ENCODE measurements around the gene SPSB1. TPM values are rescaled to one million over a fixed set of nuclear protein-coding genes. Genes with fewer than 3 reads are reported as not detected.

Gene SPSB1
- total and polyA plus RNA-seq, 10 of the 15 experiments (the other 5 are each of a cell fraction or from before 2014, with no cell fraction given), result 0.02 to 2.0 (median 0.90) TPM; not detected in 1

DNA sequence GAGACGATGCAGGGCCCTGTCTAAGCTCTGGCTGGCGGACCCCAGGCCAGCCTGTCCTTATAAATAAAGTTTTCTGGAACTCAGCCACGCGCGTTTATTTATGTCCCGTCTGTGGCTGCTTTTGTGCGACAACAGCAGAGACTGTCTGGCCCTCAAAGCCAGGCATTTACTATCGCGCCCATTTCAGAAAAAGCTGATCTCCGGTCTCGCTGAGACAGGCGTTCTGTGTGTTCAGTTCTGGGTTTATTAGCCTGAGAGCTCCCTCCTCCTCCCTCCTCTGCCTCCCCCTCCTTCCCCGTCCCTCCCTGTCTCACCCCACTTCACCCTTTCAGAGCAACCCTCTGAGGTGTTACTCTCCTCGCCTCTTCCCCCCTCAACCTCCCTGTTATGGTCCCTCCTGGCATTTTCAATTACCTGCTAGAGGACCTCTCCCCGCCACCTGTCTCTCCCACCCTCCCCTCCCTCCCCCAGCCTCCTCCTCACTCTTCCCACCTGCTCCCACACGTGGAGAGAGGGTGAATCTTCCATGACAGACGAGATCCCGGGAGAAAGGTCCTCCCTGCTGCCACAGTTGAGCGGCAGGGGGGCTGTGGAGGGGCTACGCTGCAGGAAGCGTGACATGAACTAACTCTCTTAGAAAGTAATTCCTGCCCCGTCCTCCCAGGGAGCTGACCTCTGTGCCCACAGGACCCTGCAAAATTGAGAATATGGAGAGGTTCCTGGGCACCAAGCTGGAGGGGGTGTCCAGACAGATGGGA is 59.9 kb downstream of the SPSB1 start:
- RAD21 ChIA-PET (ENCODE audit: unreplicated experiment), result interaction anchor here (0.9 kb wide), 1 partner anchor 105 kb away, joined by 3 read pairs; no protein-coding TSS in a partner anchor
- SMC1A ChIA-PET (ENCODE audit: uncharacterized antibody, unreplicated experiment), result interaction anchor here (1.0 kb wide), 1 partner anchor 58 kb away, joined by 4 read pairs; no protein-coding TSS in a partner anchor
- POLR2A ChIA-PET, result no interaction called here

DNA sequence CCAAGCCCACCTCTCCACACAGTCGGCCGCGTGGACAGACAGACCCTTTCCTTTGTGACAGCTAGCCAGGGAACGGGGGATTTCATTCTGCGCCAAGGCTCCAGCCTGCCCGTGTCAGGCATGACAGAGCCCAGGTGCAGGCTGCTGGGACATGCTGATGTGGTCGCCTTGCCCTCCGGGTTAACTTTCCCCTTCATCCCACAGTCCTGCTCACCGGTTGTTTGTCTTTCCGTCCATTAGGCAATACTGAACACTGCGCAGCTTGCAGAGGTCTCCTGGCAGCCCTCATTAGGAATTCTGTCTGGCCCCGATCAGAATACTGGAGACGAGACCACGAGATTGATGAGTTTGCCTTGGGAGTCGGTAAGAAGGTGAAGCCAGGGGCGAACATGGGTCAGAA is 62.8 kb downstream of the SPSB1 start:
- Histone ChIP-seq H3K27ac (ENCODE audit: control insufficient read depth, insufficient read depth) (no peak overlapping the region), H3K27me3 (replicated peaks in 1 of 2; ENCODE audit: control insufficient read depth in 2 of 2, insufficient read depth in 2 of 2, low read length in 1 of 2) (no peaks in the 10 kb centered on the region), H3K4me3 (no peak overlapping the region), H3K4me2 (ENCODE audit: control insufficient read depth, insufficient read depth) (no peak overlapping the region), H3K4me1 (ENCODE audit: control insufficient read depth, insufficient read depth, low read length) (no peaks in the 10 kb centered on the region), H3K9me3 (replicated peaks; ENCODE audit: control insufficient read depth, insufficient read depth, low read length) (no peaks in the 10 kb centered on the region), H2AFZ (ENCODE audit: control insufficient read depth, low read depth, low read length) (no peak overlapping the region), H3K9ac (ENCODE audit: control insufficient read depth, insufficient read depth, low read length) (no peak overlapping the region), H4K20me1 (ENCODE audit: control insufficient read depth, insufficient read depth) (no peaks in the 10 kb centered on the region), H3K36me3 (ENCODE audit: control insufficient read depth in 2 of 2, insufficient read depth in 2 of 2, low read length in 1 of 2) (no peaks in the 10 kb centered on the region), H3K79me2 (ENCODE audit: control insufficient read depth, insufficient read depth, low read length) (no peaks in the 10 kb centered on the region)
- SMC1A ChIA-PET (ENCODE audit: uncharacterized antibody, unreplicated experiment), result no interaction called here
- no peak for TF ChIP-seq CHD2 (IDR thresholded peaks at IDR 0.05; ENCODE audit: borderline replicate concordance, low read depth, low read length)
- ATAC-seq (no peak), FAIRE-seq (no peak), DNase-seq (ENCODE audit: low read depth, low spot score) (no peak)
- intact Hi-C loops (cut with micrococcal nuclease; ENCODE audit: unreplicated experiment) (no loop called here), in situ Hi-C loops (cut with MboI) (no loop called here)
- BruUV-seq (replicated peaks), result no TSS peak
- 63% methylated on average over 16 of the region's 16 CpGs for WGBS (ENCODE audit: insufficient coverage, insufficient replicate concordance, low lambda C conversion rate, missing lambda C conversion rate)
- RAD21 ChIA-PET (ENCODE audit: unreplicated experiment), result no interaction called here
- CTCF ChIA-PET, result no interaction called here
- POLR2A ChIA-PET, result no interaction called here

More for the DNA sequence above, 59.9 kb downstream of the SPSB1 start:
- TF ChIP-seq KAT2A (conservative IDR thresholded peaks at IDR 0.05; ENCODE audit: control insufficient read depth, low read depth, low read length), result no peak
- DNase-seq (ENCODE audit: low read depth, low spot score) (no peak), FAIRE-seq (no peak), ATAC-seq (no peak)
- H3K79me2 ChIP-seq (ENCODE audit: control insufficient read depth, insufficient read depth, low read length), result no peaks in the 10 kb centered on the region
- H3K4me1 ChIP-seq (ENCODE audit: control insufficient read depth, insufficient read depth, low read length), result no peaks in the 10 kb centered on the region
- no peaks in the 10 kb centered on the region for H3K27me3 ChIP-seq (replicated peaks in 1 of 2; ENCODE audit: control insufficient read depth in 2 of 2, insufficient read depth in 2 of 2, low read length in 1 of 2)
- no peaks in the 10 kb centered on the region for H3K9me3 ChIP-seq (replicated peaks; ENCODE audit: control insufficient read depth, insufficient read depth, low read length)
- no TSS peak for BruUV-seq (replicated peaks)
- WGBS (ENCODE audit: insufficient coverage, insufficient replicate concordance, low lambda C conversion rate, missing lambda C conversion rate), result 66% methylated on average over 19 of the region's 22 CpGs
- H3K36me3 ChIP-seq (ENCODE audit: control insufficient read depth in 2 of 2, insufficient read depth in 2 of 2, low read length in 1 of 2), result no peaks in the 10 kb centered on the region
- H4K20me1 ChIP-seq (ENCODE audit: control insufficient read depth, insufficient read depth), result no peaks in the 10 kb centered on the region
- H3K27ac ChIP-seq (ENCODE audit: control insufficient read depth, insufficient read depth), result no peak overlapping the region
- in situ Hi-C loops (cut with MboI), result no loop called here
- intact Hi-C loops (cut with micrococcal nuclease; ENCODE audit: unreplicated experiment), result no loop called here
- CTCF ChIA-PET, result interaction anchor here (0.9 kb wide), 1 partner anchor 104 kb away, joined by 3 read pairs; no protein-coding TSS in a partner anchor
- no peak overlapping the region for H3K9ac ChIP-seq (ENCODE audit: control insufficient read depth, insufficient read depth, low read length)
- no peak overlapping the region for H2AFZ ChIP-seq (ENCODE audit: control insufficient read depth, low read depth, low read length)
- H3K4me2 ChIP-seq (ENCODE audit: control insufficient read depth, insufficient read depth), result no peak overlapping the region
- no peak overlapping the region for H3K4me3 ChIP-seq

Measured in GM12878 (cell line).